Measurements from ENCODE around the gene ZMYND15.
A peak's percentile ranks its signal among the peaks of the same experiment; 100 is the strongest.

Gene ZMYND15

GRCh38 chr17:4744999-4745969 lies 5.7 kb downstream of the ZMYND15 start:
- no peak for DNase-seq

DNA sequence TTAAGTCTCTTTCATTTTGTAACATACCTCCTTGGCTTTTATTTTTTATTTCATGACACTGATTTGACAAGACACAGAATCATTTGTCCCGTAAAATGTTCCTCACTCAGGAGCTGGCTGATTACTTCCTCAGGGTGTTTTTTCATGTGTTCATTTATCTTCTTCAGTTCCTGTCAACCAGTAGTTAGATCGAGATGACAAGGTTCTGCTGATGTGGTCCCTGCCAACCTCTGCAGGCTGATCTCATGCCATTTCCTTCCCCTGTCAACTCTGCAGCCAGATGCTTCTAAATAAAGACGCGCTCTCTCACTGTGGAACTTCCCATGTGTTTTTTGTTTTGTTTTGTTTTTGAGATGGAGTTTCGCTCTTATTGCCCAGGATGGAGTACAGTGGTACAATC lies 8.2 kb downstream of the ZMYND15 start:
- no peak for DNase-seq

- DNase-seq = no peak
Measured at GRCh38 chr17:4748686-4749085, 9.1 kb downstream of the ZMYND15 start.

GRCh38 chr17:4750606-4751005 lies 11.0 kb downstream of the ZMYND15 start:
- DNase-seq = no peak

DNA sequence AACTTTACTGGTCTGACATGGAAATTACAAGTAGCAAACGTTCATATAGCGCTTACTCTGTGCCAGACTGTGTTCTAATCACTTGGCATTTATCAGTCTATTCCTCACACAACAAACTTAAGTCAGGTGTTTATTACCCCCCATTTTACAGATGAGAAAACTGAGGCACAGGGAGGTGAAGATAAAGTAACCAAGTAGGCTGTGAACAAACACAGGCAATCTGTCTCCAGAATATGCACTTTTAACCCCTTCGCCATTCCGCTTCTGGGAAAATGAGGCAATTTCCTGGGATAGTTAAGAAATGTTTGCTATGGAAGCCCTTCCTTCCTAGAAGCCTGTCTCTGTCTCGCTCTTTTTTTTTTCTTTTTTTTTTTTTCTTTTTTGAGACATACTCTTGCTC lies 12.3 kb downstream of the ZMYND15 start:
- no peak for DNase-seq

DNA sequence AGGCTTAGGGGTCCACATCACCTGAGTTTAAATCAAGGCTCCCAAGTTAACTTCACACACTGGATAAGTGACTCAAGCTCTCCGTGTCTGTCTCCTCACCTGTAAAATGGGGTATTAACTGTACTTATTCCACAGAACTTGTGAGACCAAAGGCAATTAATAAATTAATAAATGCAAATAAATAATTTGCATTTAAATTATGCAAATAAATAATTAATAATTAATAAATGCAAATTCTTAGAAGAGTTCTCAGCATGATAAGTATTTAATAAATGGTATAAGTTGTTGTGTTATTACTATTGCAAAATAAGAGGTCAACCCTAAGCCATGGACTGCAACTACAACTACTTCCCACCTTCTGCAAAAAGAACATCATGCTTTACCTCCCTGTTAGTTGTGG lies 13.8 kb downstream of the ZMYND15 start:
- DNase-seq = no peak

- DNase-seq = no peak
Measured at GRCh38 chr17:4759776-4760236, 20.2 kb downstream of the ZMYND15 start.

DNA sequence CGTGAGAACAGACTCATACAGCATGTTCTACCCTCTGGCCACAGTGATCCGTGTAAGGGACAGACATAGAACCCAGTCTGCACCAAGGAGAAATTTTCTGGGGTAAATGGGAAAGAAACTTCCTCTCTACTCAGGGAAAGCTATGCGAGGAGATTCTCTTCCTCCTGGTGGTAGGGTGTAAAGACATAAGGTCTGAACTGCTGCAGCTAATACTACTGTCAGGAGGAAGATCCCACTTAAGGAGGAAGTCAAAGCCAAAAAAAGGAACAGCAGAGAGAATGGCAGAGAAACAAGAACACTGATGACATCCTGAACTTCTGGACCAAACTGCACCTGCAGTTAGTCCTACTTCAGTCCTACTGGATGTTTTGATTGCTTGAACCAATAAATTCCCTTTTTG lies 25.0 kb downstream of the ZMYND15 start:
- DNase-seq = no peak

- no peak for DNase-seq
Measured at GRCh38 chr17:4766201-4766600, 26.6 kb downstream of the ZMYND15 start.

DNA sequence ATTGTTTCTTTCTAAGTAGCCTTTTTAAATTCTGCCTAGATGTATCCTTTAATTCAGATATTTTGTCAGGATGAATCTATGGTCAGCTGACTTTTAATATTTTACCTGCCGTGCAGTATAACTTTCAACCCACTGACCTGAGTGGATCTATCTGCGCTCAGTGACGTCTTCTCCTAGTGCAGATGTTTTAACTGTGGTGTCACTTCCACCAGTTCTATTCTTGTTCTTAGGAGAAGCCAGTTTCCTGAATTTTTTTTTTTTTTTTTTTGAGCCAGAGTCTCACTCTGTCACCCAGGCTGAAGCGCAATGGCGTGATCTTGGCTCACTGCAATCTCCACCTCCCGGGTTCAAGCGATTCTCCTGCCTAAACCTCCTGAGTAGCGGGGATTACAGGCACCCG lies 27.1 kb downstream of the ZMYND15 start:
- DNase-seq = no peak

- DNase-seq = no peak
Measured at GRCh38 chr17:4768298-4768697, 28.7 kb downstream of the ZMYND15 start.

GRCh38 chr17:4769628-4770027 lies 30.0 kb downstream of the ZMYND15 start:
- DNase-seq = no peak

DNA sequence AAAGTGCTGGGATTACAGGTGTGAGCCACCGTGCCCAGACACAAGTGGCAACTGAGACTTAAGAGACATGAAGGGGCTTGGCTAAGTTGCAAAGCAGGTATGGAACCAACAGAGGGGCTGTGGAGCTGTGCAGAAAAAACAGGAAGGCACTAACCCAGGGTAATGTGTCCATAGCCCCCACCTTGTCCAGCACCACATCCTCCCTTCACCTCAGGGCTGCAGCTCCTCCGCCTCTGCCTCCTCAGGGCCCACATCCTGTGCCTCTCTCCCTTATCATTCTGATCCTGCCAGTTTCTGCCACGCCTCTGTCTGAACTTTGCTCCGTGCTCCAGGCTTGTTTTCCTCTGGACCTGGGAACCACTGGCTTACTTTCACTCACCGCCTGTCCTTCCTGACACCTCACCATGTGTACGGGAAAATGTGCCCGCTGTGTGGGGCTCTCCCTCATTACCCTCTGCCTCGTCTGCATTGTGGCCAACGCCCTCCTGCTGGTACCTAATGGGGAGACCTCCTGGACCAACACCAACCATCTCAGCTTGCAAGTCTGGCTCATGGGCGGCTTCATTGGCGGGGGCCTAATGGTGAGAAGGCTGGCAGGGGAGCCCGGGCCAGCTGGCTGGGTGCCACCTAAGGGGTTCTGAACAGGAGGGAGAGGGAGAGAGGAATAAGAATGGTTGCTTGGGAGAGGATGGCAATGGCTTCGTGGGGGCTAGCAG lies 32.0 kb downstream of the ZMYND15 start, which contains the start of gene TM4SF5:
Gene TM4SF5 (plus strand): TSS at position 368 of the 716 bp plus-strand sequence. CDS start 37 bp downstream, at position 405.
- no peak for DNase-seq

DNA sequence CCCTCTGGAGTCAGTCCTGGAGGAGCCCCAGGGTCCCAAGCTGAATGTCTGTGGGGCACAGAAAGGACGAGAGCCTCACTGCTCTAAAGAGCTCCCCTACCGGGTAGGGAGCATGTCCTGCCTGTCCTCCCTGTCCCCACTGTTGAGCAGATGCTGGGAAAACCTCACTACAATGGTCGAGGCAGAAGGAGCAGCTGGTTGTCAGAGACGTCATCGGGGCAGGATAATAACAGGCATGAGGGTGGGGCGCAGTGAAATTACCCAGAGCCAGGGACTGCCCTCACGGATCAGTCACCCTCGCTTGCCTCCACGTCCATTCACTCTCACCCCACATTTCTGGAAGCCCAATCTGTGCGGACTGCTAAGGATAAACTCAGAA lies 32.6 kb downstream of the ZMYND15 start:
- DNase-seq = no peak

GRCh38 chr17:4777969-4778760 lies 38.5 kb downstream of the ZMYND15 start:
- no peak for DNase-seq

DNA sequence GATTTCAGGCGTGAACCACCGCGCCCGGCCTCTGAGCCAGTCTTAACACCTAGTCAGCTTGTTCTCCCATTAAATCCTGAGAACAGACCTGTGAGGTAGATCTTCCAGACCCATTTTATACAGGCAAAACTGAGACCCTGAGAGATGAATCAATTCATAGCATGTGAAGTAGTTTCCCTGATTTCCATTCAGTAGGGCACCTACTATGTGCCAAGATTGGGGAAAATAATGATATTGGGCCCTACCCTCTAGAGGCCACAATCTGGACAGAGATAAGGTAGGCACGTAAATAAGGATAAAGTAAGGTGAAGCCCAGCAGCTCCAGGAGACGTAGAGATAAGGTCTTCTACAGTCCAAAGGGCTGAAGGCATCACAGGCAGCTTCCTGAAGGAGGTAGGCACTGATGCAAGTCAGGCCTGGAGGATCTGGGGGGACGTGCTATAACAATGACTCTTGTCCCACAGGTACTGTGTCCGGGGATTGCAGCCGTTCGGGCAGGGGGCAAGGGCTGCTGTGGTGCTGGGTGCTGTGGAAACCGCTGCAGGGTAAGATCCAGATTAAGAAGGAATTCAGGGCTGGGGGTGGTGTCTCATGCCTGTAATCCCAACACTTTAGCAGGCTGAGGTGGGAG lies 40.8 kb downstream of the ZMYND15 start:
- DNase-seq = no peak

DNA sequence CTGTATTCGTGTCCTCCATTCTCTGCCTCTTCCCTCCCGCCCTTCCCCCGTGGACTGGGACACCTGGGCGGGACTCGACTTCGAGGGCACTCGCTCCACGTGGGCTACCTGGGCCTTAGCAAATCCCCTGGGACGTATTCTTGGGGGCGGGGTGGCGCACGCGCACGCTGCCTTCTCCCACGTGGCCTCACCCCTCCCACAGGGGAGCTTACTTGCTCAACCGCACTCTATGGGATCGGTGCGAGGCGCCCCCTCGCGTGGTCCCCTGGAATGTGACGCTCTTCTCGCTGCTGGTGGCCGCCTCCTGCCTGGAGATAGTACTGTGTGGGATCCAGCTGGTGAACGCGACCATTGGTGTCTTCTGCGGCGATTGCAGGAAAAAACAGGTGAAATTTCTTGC lies 43.0 kb downstream of the ZMYND15 start:
- no peak for DNase-seq

- DNase-seq = peak; percentile 62
Measured at GRCh38 chr17:4785311-4786105, 45.9 kb downstream of the ZMYND15 start.

GRCh38 chr17:4786106-4786511 lies 46.5 kb downstream of the ZMYND15 start, which contains the start of gene VMO1:
Gene VMO1 (minus strand): TSS chr17:4786364. CDS start chr17:4786352, 12 bp downstream.
- DNase-seq = no peak

GRCh38 chr17:4786516-4786915 lies 46.9 kb downstream of the ZMYND15 start:
- no peak for DNase-seq

DNA sequence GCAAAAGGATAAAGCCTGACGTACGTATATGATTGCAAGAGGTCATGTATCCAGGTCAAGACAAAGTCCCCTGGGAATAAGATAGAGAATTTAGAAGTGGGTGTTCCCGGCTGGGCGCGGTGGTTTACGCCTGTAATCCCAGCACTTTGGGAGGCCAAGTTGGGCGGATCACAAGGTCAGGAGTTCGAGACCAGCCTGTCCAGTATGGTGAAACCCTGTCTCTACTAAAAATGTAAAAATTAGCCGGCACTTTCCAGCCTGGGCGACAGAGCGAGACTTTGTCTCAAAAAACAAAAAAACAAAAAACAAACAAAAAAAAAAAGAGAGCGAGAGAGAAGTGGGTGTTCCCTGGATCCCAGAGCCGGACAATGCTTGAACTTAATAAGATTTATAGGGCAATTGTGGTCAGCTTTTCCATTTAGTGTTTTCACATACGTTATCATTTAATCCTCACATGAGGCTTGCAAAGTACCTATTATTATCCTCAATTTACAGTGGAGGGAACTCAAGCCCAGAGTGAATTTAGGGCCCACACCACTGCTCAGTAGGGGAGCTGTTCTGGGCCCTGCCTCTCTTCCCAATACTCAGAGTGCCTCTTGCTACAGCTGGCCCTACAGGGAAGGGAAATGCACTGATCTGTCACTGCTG lies 48.6 kb downstream of the ZMYND15 start:
- DNase-seq = no peak

Measured in activated CD8-positive, alpha-beta memory T cell treated with anti-CD3 and anti-CD28 coated beads for 24 hours (primary cell).